ENCODE data around the gene MTMR2. TPM values are rescaled to one million over a fixed set of nuclear protein-coding genes. Genes with fewer than 3 reads are reported as not detected.
"Not testable (repeated sequence)": the region's sequence is repeated elsewhere in the genome, so short reads cannot be mapped to it uniquely, and the experiment has no call there.

MTMR2 gene
- total RNA-seq, 1 donor from 2014 or later, result 27.0 TPM

DNA sequence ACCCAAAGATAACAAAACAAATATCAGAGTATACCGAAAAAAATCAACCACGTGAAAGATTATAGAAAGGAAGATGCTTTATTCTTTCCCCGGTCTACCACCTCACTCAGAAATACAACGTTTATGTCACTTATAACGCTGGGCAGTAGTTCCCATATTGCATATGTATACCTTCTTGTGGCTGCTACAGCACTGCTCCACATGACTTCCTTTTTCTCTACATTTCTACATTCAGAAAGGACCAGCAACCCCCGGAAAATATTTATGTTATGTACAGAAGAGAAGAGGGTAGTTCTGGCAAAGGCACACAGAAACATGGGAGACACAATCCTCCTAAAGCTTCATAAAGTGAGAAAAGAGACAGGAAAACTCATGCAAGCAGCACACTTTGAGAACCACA is 56.8 kb downstream of the MTMR2 start:
- Histone ChIP-seq H3K4me1 (no peaks in the 10 kb centered on the region), H3K27ac (no peak overlapping the region), H3K27me3 (no peaks in the 10 kb centered on the region), H3K4me3 (no peak overlapping the region), H3K36me3 (peaks cover 12% of the 10 kb centered on the region), H3K9me3 (no peaks in the 10 kb centered on the region)
- ATAC-seq (peak; percentile 19), DNase-seq (no peak)
- intact Hi-C loops (cut with DNase I), result no loop called here
- TF ChIP-seq, protein P1, sequence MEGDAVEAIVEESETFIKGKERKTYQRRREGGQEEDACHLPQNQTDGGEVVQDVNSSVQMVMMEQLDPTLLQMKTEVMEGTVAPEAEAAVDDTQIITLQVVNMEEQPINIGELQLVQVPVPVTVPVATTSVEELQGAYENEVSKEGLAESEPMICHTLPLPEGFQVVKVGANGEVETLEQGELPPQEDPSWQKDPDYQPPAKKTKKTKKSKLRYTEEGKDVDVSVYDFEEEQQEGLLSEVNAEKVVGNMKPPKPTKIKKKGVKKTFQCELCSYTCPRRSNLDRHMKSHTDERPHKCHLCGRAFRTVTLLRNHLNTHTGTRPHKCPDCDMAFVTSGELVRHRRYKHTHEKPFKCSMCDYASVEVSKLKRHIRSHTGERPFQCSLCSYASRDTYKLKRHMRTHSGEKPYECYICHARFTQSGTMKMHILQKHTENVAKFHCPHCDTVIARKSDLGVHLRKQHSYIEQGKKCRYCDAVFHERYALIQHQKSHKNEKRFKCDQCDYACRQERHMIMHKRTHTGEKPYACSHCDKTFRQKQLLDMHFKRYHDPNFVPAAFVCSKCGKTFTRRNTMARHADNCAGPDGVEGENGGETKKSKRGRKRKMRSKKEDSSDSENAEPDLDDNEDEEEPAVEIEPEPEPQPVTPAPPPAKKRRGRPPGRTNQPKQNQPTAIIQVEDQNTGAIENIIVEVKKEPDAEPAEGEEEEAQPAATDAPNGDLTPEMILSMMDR (IDR thresholded peaks at IDR 0.05), result no peak

DNA sequence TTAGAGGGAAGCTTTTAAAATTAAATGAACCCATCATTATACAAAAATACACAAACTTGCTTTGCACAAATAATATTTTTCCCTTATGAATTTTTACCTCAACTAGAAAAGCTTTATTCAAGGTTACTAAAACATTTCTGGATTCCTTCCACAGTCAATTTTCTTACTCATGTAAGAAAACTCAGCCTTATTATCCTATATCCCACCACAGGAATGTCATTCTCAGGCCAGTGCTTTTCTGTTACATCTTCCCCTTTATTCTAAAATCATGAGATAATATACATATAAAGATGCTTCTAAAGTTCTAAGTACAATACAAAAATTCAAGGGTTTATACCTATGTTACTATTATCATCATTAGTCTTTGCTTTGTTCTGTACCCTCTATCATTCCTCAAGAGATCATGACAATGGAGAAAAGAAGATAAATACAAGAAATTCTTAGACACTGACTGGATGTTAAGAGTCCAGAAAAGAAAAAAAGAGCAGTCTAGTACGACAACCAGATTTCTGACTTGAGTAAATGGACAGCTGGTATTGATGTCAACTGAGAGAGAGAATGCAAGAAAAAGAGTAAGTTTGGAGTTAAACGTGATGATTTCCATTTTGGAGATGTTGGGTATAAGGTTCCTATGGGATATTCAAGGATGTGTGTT is 60.3 kb downstream of the MTMR2 start:
- TF ChIP-seq, protein P1 (IDR thresholded peaks at IDR 0.05), result no peak
- H3K36me3 ChIP-seq, result peaks cover 25% of the 10 kb centered on the region
- intact Hi-C loops (cut with DNase I), result no loop called here
- H3K4me3 ChIP-seq, result no peak overlapping the region
- ATAC-seq (no peak), DNase-seq (no peak)
- no peaks in the 10 kb centered on the region for H3K27me3 ChIP-seq
- H3K27ac ChIP-seq, result no peak overlapping the region
- no peaks in the 10 kb centered on the region for H3K4me1 ChIP-seq
- H3K9me3 ChIP-seq, result no peaks in the 10 kb centered on the region

DNA sequence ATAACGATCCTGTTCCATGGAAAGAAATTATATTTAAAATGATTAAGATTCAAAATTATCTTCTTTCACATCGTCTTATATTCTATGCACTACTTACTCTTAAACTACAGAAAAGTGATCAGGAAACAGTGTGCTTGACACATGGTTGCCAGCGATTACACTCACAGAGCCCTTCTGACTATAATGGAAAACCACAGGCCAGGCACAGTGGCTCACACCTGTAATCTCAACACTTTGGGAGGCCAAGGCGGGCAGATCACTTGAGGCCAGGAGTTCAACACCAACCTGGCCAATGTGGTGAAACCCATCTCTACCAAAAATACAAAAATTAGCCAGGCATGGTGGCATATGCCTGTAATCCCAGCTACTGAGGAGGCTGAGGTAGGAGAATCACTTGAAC is 63.9 kb downstream of the MTMR2 start:
- H3K4me1 ChIP-seq; DNase-seq; H3K27ac ChIP-seq; H3K9me3 ChIP-seq; H3K27me3 ChIP-seq; H3K4me3 ChIP-seq; intact Hi-C loops (cut with DNase I); ATAC-seq: not testable (repeated sequence)
- H3K36me3 ChIP-seq, result peaks cover 38% of the 10 kb centered on the region

DNA sequence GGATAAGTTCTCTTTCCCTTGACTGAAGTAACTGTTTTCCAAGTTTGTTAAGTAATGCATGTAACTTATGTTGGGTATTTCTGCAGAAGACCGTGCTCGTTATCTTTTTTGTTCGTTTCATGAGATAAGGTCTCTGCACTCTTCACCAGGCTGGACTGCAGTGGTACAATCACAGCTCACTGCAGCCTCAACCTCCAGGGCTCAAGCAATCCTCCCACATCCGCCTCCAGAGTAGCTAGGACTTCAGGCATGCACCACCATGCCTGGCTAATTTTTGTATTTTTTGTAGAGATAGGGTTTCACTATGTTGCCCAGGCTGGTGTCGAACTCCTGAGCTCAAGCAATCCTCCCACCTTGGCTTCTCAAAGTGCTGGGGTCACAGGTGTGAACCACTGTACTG is 69.5 kb downstream of the MTMR2 start:
- H3K27ac ChIP-seq; H3K27me3 ChIP-seq; DNase-seq; ATAC-seq; H3K9me3 ChIP-seq; H3K4me1 ChIP-seq; intact Hi-C loops (cut with DNase I); H3K4me3 ChIP-seq: not testable (repeated sequence)
- peaks cover 30% of the 10 kb centered on the region for H3K36me3 ChIP-seq

DNA sequence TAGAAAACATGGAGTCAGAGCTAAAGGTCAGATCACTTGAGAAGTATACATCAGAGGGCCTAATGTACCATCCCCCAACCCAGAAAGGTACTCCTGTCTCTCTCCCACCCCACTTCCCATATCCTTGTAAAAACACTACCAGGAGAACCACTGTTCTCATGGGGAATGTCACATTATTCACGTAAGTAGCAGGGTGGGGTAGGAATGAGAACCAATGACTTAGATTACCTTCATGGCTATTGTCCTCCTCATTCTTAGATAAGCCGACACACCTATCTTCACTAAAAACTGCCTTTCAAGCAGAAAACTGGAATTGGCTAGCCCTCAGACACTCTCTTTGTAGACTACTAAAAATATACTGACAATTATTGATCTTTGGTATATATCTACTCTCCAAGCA is 70.0 kb downstream of the MTMR2 start:
- no peak overlapping the region for H3K27ac ChIP-seq
- H3K4me3 ChIP-seq, result no peak overlapping the region
- no peaks in the 10 kb centered on the region for H3K27me3 ChIP-seq
- H3K9me3 ChIP-seq, result no peaks in the 10 kb centered on the region
- DNase-seq, result no peak
- intact Hi-C loops (cut with DNase I), result no loop called here
- peaks cover 31% of the 10 kb centered on the region for H3K36me3 ChIP-seq
- TF ChIP-seq, protein P1 (IDR thresholded peaks at IDR 0.05), result no peak
- no peaks in the 10 kb centered on the region for H3K4me1 ChIP-seq
- no peak for ATAC-seq

DNA sequence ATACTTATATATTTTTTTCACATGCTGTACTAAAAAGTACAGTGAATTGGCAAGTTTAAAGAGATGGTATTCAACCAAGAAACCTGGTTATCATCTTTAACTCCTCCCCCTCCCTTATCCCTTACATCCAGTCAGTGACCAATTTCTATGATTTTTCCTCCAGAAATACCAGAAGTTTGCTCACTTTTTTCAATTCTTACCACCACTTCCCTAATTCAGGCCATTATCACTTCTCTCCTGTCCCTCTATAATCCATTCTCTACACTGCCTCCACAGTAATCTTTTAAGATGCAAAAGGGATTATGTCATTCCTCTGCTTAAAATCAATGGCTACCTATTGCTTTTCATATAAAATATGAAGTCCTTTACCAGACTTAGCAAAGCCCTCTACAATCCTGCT is 70.8 kb downstream of the MTMR2 start:
- Histone ChIP-seq H3K4me3 (no peak overlapping the region), H3K36me3 (peaks cover 34% of the 10 kb centered on the region), H3K4me1 (no peaks in the 10 kb centered on the region), H3K27me3 (no peaks in the 10 kb centered on the region), H3K9me3 (no peaks in the 10 kb centered on the region), H3K27ac (no peak overlapping the region)
- ATAC-seq, result no peak
- TF ChIP-seq, protein P1 (IDR thresholded peaks at IDR 0.05), result no peak
- no peak for DNase-seq
- intact Hi-C loops (cut with DNase I), result no loop called here

DNA sequence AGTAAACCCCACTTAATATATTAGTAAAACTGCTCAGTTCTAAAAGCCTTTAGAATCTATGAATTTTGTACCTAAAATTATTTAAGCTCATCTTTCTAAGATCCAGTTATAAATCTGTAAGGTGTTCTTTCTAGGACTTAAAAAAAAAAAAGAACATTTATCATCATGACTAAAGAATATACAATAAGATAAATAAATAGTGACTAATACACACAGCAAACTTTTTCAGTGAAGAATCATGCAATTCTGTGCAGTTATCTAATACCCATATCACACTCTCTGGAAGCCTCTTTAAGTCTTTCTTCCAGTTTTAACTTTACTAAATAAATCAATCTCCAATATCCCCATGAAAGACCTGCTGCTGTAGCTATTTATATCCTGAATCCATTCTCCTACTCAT is 73.8 kb downstream of the MTMR2 start:
- peaks cover 44% of the 10 kb centered on the region for H3K36me3 ChIP-seq
- intact Hi-C loops (cut with DNase I), result no loop called here
- ATAC-seq, result no peak
- H3K27me3 ChIP-seq, result no peaks in the 10 kb centered on the region
- no peak overlapping the region for H3K27ac ChIP-seq
- H3K4me3 ChIP-seq, result no peak overlapping the region
- H3K9me3 ChIP-seq, result no peaks in the 10 kb centered on the region
- TF ChIP-seq, protein P1 (IDR thresholded peaks at IDR 0.05), result no peak
- no peaks in the 10 kb centered on the region for H3K4me1 ChIP-seq
- DNase-seq, result no peak

Data from upper lobe of right lung (tissue), 1 donor.